Measurements from ENCODE around the gene FOXP1.

Gene FOXP1

GRCh38 chr3:71351403-71352149 is 232.0 kb downstream of the FOXP1 start:
- DNase-seq (ENCODE audit: low read depth), result no peak
- no peak for TF ChIP-seq CTCF (conservative IDR thresholded peaks at IDR 0.05; ENCODE audit: control insufficient read depth, insufficient read depth, low read depth, low read length)
- H3K4me3 ChIP-seq (ENCODE audit: control insufficient read depth, low read depth, low read length), result no peak overlapping the region

- H3K4me3 ChIP-seq (ENCODE audit: control insufficient read depth, low read depth, low read length), result no peak overlapping the region
- no peak for TF ChIP-seq CTCF (conservative IDR thresholded peaks at IDR 0.05; ENCODE audit: control insufficient read depth, insufficient read depth, low read depth, low read length)
- no peak for DNase-seq (ENCODE audit: low read depth)
Measured at GRCh38 chr3:71350998-71351397, 232.5 kb downstream of the FOXP1 start.

GRCh38 chr3:71348831-71349230 is 234.7 kb downstream of the FOXP1 start:
- no peak for TF ChIP-seq CTCF (conservative IDR thresholded peaks at IDR 0.05; ENCODE audit: control insufficient read depth, insufficient read depth, low read depth, low read length)
- H3K4me3 ChIP-seq (ENCODE audit: control insufficient read depth, low read depth, low read length), result no peak overlapping the region
- no peak for DNase-seq (ENCODE audit: low read depth)

- TF ChIP-seq CTCF (conservative IDR thresholded peaks at IDR 0.05; ENCODE audit: control insufficient read depth, insufficient read depth, low read depth, low read length), result no peak
- no peak for DNase-seq (ENCODE audit: low read depth)
- no peak overlapping the region for H3K4me3 ChIP-seq (ENCODE audit: control insufficient read depth, low read depth, low read length)
Measured at GRCh38 chr3:71348001-71348632, 235.4 kb downstream of the FOXP1 start.

GRCh38 chr3:71346061-71346460 is 237.5 kb downstream of the FOXP1 start:
- no peak for TF ChIP-seq CTCF (conservative IDR thresholded peaks at IDR 0.05; ENCODE audit: control insufficient read depth, insufficient read depth, low read depth, low read length)
- H3K4me3 ChIP-seq (ENCODE audit: control insufficient read depth, low read depth, low read length), result no peak overlapping the region
- peak; percentile 42 for DNase-seq (ENCODE audit: low read depth)

GRCh38 chr3:71345429-71346040 is 238.0 kb downstream of the FOXP1 start:
- DNase-seq (ENCODE audit: low read depth), result peak; percentile 59
- H3K4me3 ChIP-seq (ENCODE audit: control insufficient read depth, low read depth, low read length), result no peak overlapping the region
- TF ChIP-seq CTCF (conservative IDR thresholded peaks at IDR 0.05; ENCODE audit: control insufficient read depth, insufficient read depth, low read depth, low read length), result no peak
